ENCODE data around the gene RIBC2.

- TF ChIP-seq CTCF (IDR thresholded peaks at IDR 0.05; ENCODE audit: low read length) (no peak), EZH2 (IDR thresholded peaks at IDR 0.05; ENCODE audit: borderline replicate concordance, low read length) (no peak)
These were observed 24.8 kb downstream of the RIBC2 start for GRCh38 chr22:45438336-45438735.

All from OCI-LY1 (cell line).